CMK (cell line): ENCODE measurements around the gene C1orf146.
"Not testable (repeated sequence)": the region's sequence is repeated elsewhere in the genome, so short reads cannot be mapped to it uniquely, and the experiment has no call there.

Source experiments
- DNase-seq: peaks from one replicate; pipeline ENCODE4 v3.0.0-alpha.2; 2010; ENCODE audit warnings: low read depth

C1orf146 gene

GRCh38 chr1:92274939-92275338 is 57.2 kb downstream of the C1orf146 start:
- no peak for DNase-seq

- no peak for DNase-seq
Measured at GRCh38 chr1:92276082-92276481, 58.4 kb downstream of the C1orf146 start.

- no peak for DNase-seq
Measured at GRCh38 chr1:92277105-92277723, 59.5 kb downstream of the C1orf146 start.

- DNase-seq = not testable (repeated sequence)
Measured at GRCh38 chr1:92279781-92280180, 62.1 kb downstream of the C1orf146 start.

GRCh38 chr1:92281411-92281810 is 63.7 kb downstream of the C1orf146 start:
- not testable (repeated sequence) for DNase-seq

- DNase-seq = peak; percentile 26
Measured at GRCh38 chr1:92291372-92291999, 73.8 kb downstream of the C1orf146 start.
